HL-60 (cell line): ENCODE data around the gene CRIP1.

Source experiments
- GABPA ChIP-seq: IDR thresholded peaks from 2 replicates; pipeline ENCODE4 v1.6.1; 2012; ENCODE audit warnings: low read depth
- POLR2AphosphoS5 ChIP-seq: IDR thresholded peaks from 2 replicates; pipeline ENCODE4 v1.6.1; 2012; ENCODE audit warnings: low read depth
- TF ChIP-seq, protein P1 (sequence below): IDR thresholded peaks from one replicate; pipeline ENCODE4 v1.5.1; 2011; ENCODE audit warnings: low read length, control low read depth, inconsistent platforms; ENCODE audit not compliant: insufficient read depth
- TF ChIP-seq, protein P2 (sequence below): IDR thresholded peaks from 2 replicates; pipeline ENCODE4 v1.6.1; 2012; ENCODE audit warnings: low read depth; ENCODE audit not compliant: insufficient replicate concordance

DNA sequence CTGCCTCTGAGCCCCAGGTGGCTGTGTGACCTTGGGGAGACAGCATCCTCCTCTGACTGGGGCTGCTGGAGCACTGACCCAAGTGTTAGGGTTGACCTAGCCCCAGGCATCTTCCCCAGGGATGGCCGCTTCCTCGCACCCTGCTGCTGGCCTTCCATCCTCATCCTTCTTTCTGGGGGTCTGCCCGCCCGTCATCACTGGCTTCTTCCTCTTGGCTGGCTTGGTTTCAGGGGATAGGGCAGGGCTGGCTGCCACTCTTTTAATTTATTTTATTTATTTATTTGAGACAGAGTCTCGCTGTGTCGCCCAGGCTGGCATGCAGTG is 7.9 kb downstream of the CRIP1 start:
- TF ChIP-seq, protein P1, sequence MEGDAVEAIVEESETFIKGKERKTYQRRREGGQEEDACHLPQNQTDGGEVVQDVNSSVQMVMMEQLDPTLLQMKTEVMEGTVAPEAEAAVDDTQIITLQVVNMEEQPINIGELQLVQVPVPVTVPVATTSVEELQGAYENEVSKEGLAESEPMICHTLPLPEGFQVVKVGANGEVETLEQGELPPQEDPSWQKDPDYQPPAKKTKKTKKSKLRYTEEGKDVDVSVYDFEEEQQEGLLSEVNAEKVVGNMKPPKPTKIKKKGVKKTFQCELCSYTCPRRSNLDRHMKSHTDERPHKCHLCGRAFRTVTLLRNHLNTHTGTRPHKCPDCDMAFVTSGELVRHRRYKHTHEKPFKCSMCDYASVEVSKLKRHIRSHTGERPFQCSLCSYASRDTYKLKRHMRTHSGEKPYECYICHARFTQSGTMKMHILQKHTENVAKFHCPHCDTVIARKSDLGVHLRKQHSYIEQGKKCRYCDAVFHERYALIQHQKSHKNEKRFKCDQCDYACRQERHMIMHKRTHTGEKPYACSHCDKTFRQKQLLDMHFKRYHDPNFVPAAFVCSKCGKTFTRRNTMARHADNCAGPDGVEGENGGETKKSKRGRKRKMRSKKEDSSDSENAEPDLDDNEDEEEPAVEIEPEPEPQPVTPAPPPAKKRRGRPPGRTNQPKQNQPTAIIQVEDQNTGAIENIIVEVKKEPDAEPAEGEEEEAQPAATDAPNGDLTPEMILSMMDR, result no peak
- TF ChIP-seq POLR2AphosphoS5 (no peak), GABPA (no peak)
- TF ChIP-seq, protein P2, sequence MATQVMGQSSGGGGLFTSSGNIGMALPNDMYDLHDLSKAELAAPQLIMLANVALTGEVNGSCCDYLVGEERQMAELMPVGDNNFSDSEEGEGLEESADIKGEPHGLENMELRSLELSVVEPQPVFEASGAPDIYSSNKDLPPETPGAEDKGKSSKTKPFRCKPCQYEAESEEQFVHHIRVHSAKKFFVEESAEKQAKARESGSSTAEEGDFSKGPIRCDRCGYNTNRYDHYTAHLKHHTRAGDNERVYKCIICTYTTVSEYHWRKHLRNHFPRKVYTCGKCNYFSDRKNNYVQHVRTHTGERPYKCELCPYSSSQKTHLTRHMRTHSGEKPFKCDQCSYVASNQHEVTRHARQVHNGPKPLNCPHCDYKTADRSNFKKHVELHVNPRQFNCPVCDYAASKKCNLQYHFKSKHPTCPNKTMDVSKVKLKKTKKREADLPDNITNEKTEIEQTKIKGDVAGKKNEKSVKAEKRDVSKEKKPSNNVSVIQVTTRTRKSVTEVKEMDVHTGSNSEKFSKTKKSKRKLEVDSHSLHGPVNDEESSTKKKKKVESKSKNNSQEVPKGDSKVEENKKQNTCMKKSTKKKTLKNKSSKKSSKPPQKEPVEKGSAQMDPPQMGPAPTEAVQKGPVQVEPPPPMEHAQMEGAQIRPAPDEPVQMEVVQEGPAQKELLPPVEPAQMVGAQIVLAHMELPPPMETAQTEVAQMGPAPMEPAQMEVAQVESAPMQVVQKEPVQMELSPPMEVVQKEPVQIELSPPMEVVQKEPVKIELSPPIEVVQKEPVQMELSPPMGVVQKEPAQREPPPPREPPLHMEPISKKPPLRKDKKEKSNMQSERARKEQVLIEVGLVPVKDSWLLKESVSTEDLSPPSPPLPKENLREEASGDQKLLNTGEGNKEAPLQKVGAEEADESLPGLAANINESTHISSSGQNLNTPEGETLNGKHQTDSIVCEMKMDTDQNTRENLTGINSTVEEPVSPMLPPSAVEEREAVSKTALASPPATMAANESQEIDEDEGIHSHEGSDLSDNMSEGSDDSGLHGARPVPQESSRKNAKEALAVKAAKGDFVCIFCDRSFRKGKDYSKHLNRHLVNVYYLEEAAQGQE, result no peak
